ENCODE measurements around the gene VTI1A. TPM values are rescaled to one million over a fixed set of nuclear protein-coding genes. Genes with fewer than 3 reads are reported as not detected.

The VTI1A gene
- total and polyA plus RNA-seq, 9 of the 15 experiments (the other 6 are each of a cell fraction or from before 2014, with no cell fraction given) = 9.3 to 21.4 (median 16.0) TPM

DNA sequence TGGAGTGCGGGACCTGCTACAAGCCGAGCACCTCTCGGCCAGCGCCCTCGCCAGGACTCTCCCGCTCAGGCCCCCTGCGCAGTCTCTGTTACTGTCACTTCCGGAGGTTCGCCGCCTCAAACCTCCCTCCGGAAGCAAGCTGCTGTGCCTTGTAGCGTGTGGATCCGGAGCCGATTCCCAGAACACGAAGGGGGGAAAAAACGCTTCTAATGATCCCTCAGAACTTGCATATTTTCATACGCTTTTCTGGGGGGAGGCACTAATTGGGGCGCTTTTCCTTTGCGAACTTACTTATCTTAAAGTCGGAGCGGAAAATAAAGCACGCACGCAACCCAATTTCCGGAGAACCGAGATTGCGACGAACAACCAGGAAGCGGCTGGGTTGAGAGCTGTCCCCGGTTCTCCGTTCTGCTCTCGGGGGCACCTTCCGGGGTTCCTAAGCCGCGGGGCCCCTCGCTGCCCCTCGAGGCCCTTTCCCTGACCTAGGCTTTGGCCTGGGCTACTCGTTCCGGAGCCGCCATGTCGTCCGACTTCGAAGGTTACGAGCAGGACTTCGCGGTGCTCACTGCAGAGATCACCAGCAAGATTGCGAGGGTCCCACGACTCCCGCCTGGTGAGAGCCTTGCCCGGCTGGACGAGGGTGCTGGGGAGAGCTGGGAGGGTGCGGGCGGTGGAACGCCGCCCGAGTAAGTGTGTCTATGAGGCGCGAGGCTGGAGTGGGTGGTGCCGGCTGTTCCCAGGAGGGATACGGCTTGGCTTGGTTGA lies at the start of gene VTI1A, which contains the start of gene ZDHHC6 (continued):
- TF ChIP-seq NCOA2 (IDR thresholded peaks at IDR 0.05; ENCODE audit: partially characterized antibody in 2 of 2) (no peak), HSF4 (CRISPR knock-in tag; IDR thresholded peaks at IDR 0.05; ENCODE audit: borderline replicate concordance) (no peak), SMAD4 (CRISPR knock-in tag; conservative IDR thresholded peaks at IDR 0.05) (no peak; the same call in 1 of the 2 replicates), FOXK2 (conservative IDR thresholded peaks at IDR 0.05 in 1 of 2, IDR thresholded peaks at IDR 0.05 in 1 of 2; ENCODE audit: low read depth in 2 of 2) (peak; percentile 51 to 75; a peak in 2 of 4 replicates), ZFPM2 (CRISPR knock-in tag; IDR thresholded peaks at IDR 0.05) (no peak), OTX1 (CRISPR knock-in tag; IDR thresholded peaks at IDR 0.05) (no peak), SP1 (CRISPR knock-in tag; IDR thresholded peaks at IDR 0.05) (no peak; the same call in 1 of the 2 replicates), ZNF696 (CRISPR knock-in tag; conservative IDR thresholded peaks at IDR 0.05) (no peak), CHD1 (IDR thresholded peaks at IDR 0.05; ENCODE audit: low read length) (no peak), PTBP1 (IDR thresholded peaks at IDR 0.05; ENCODE audit: low read depth, low read length) (no peak), ZNF24 (IDR thresholded peaks at IDR 0.05) (no peak), TCF7L2 (IDR thresholded peaks at IDR 0.05; ENCODE audit: low read depth, low read length) (no peak), SMAD3 (CRISPR knock-in tag; conservative IDR thresholded peaks at IDR 0.05) (no peak), RB1 (IDR thresholded peaks at IDR 0.05; ENCODE audit: low read depth) (0 out of 2 replicates have a peak, but pooled peaks have one; percentile 14), SIN3B (IDR thresholded peaks at IDR 0.05; ENCODE audit: low read depth) (peak; percentile 95), EP400 (IDR thresholded peaks at IDR 0.05) (peak; percentile 86), FOXK1 (CRISPR knock-in tag; IDR thresholded peaks at IDR 0.05; ENCODE audit: borderline replicate concordance) (no peak), HDGF (IDR thresholded peaks at IDR 0.05) (no peak), RNF2 (IDR thresholded peaks at IDR 0.05) (0 out of 2 replicates have a peak, but pooled peaks have one; percentile 30), KAT2B (IDR thresholded peaks at IDR 0.05; ENCODE audit: low read depth, low read length) (no peak), ATF1 (CRISPR knock-in tag; IDR thresholded peaks at IDR 0.05) (peak; percentile 24; the same call in 1 of the 2 replicates), ATF1 (tag; IDR thresholded peaks at IDR 0.05) (peak; percentile 96), ZNF707 (CRISPR knock-in tag; conservative IDR thresholded peaks at IDR 0.05) (no peak)
- TF ChIP-seq, protein P1, sequence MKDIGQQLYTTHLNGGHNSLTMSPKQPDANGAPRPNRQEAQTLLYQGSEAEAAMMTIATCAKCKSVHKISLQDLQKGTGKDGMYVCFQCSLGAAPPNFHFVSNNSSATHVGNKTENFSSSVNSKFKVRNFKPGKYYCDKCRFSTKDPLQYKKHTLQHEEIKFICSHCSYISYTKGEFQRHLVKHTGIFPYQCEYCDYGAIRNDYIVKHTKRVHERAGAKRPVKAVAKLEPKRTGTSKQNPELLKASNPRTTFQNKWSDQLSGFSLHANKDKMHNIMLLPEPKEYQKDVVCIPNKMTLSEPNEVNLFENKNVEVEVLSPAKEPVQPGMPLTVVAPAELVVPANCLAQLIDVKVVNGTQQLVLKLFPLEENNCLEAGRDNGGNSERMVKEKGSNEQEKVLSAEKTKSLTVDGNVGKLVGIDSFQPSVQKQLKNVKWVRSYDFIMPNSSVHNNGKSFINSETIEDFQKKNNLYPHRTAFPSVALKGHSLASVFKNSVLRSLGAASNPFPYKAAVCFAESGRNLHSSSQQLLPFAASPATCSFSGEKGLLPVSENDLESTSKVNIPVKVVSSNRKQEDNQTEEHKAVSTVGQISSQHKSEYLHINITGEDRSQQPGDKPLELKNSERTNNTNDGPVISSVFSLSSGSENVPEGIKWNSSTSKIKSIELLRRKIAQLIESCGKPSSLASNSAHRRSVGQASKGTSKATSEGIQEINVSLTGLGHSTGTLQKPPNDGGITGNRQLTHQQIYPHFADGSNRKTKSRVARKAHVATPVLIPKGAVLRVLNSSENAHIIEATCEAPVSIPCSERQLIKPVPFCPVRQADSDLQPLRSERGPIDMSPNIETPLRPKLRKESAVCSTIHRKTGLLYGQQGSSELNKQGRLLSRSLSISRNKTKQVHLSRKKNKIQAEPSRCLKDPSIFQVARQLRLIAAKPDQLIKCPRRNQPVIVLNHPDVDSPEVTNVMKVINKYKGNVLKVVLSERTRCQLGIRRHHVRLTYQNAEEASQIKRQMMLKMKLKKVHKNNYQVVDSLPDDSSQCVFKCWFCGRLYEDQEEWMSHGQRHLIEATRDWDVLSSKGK (CRISPR knock-in tag; IDR thresholded peaks at IDR 0.05) = no peak
- TF ChIP-seq, protein P2, sequence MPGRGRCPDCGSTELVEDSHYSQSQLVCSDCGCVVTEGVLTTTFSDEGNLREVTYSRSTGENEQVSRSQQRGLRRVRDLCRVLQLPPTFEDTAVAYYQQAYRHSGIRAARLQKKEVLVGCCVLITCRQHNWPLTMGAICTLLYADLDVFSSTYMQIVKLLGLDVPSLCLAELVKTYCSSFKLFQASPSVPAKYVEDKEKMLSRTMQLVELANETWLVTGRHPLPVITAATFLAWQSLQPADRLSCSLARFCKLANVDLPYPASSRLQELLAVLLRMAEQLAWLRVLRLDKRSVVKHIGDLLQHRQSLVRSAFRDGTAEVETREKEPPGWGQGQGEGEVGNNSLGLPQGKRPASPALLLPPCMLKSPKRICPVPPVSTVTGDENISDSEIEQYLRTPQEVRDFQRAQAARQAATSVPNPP (IDR thresholded peaks at IDR 0.05; ENCODE audit: borderline replicate concordance, insufficient read depth, insufficient read length) = no peak
- TF ChIP-seq, protein P3, sequence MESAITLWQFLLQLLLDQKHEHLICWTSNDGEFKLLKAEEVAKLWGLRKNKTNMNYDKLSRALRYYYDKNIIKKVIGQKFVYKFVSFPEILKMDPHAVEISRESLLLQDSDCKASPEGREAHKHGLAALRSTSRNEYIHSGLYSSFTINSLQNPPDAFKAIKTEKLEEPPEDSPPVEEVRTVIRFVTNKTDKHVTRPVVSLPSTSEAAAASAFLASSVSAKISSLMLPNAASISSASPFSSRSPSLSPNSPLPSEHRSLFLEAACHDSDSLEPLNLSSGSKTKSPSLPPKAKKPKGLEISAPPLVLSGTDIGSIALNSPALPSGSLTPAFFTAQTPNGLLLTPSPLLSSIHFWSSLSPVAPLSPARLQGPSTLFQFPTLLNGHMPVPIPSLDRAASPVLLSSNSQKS (CRISPR knock-in tag; IDR thresholded peaks at IDR 0.05) = no peak

All from K562 (cell line).